Measurements from ENCODE around the gene AKT1.
A peak's percentile ranks its signal among the peaks of the same experiment; 100 is the strongest.
"Not testable (repeated sequence)": the region's sequence is repeated elsewhere in the genome, so short reads cannot be mapped to it uniquely, and the experiment has no call there.

The AKT1 gene

GRCh38 chr14:104822821-104823615, 27.5 kb upstream of the AKT1 start:
- Histone ChIP-seq H3K36me3 (ENCODE audit: insufficient read depth, low read length) (no peaks in the 10 kb centered on the region), H3K9me3 (ENCODE audit: control insufficient read depth, insufficient read depth, low read length) (no peaks in the 10 kb centered on the region), H3K4me1 (ENCODE audit: insufficient read depth, low read length) (no peaks in the 10 kb centered on the region; the same call in 1 of the 2 replicates), H3K9ac (ENCODE audit: low read depth, low read length) (no peak overlapping the region)

GRCh38 chr14:104821971-104822608, 26.5 kb upstream of the AKT1 start:
- no peaks in the 10 kb centered on the region; the same call in 1 of the 2 replicates for H3K4me1 ChIP-seq (ENCODE audit: insufficient read depth, low read length)
- H3K9me3 ChIP-seq (ENCODE audit: control insufficient read depth, insufficient read depth, low read length), result no peaks in the 10 kb centered on the region
- no peak overlapping the region for H3K9ac ChIP-seq (ENCODE audit: low read depth, low read length)
- H3K36me3 ChIP-seq (ENCODE audit: insufficient read depth, low read length), result no peaks in the 10 kb centered on the region

- Histone ChIP-seq H3K36me3 (ENCODE audit: insufficient read depth, low read length) (no peaks in the 10 kb centered on the region), H3K4me1 (ENCODE audit: insufficient read depth, low read length) (no peaks in the 10 kb centered on the region; the same call in 1 of the 2 replicates), H3K9me3 (ENCODE audit: control insufficient read depth, insufficient read depth, low read length) (no peaks in the 10 kb centered on the region), H3K9ac (ENCODE audit: low read depth, low read length) (no peak overlapping the region)
Measured at GRCh38 chr14:104821229-104821945, 25.8 kb upstream of the AKT1 start.

- H3K9ac ChIP-seq (ENCODE audit: low read depth, low read length), result no peak overlapping the region
- H3K36me3 ChIP-seq (ENCODE audit: insufficient read depth, low read length), result no peaks in the 10 kb centered on the region
Measured at GRCh38 chr14:104820669-104821228, 25.2 kb upstream of the AKT1 start.

GRCh38 chr14:104819361-104819781, 23.8 kb upstream of the AKT1 start:
- Histone ChIP-seq H3K9me3 (ENCODE audit: control insufficient read depth, insufficient read depth, low read length) (no peaks in the 10 kb centered on the region), H3K36me3 (ENCODE audit: insufficient read depth, low read length) (no peaks in the 10 kb centered on the region), H3K4me1 (ENCODE audit: insufficient read depth, low read length) (no peaks in the 10 kb centered on the region; the same call in 1 of the 2 replicates), H3K9ac (ENCODE audit: low read depth, low read length) (no peak overlapping the region)

More at GRCh38 chr14:104820669-104821228, 25.2 kb upstream of the AKT1 start:
- H3K4me1 ChIP-seq (ENCODE audit: insufficient read depth, low read length), result no peaks in the 10 kb centered on the region; the same call in 1 of the 2 replicates
- H3K9me3 ChIP-seq (ENCODE audit: control insufficient read depth, insufficient read depth, low read length), result no peaks in the 10 kb centered on the region

- no peaks in the 10 kb centered on the region for H3K9me3 ChIP-seq (ENCODE audit: control insufficient read depth, insufficient read depth, low read length)
- H3K9ac ChIP-seq (ENCODE audit: low read depth, low read length), result no peak overlapping the region
- no peaks in the 10 kb centered on the region; the same call in 1 of the 2 replicates for H3K4me1 ChIP-seq (ENCODE audit: insufficient read depth, low read length)
- H3K36me3 ChIP-seq (ENCODE audit: insufficient read depth, low read length), result no peaks in the 10 kb centered on the region
Measured at GRCh38 chr14:104818714-104819161, 23.2 kb upstream of the AKT1 start.

- Histone ChIP-seq H3K4me1 (ENCODE audit: insufficient read depth, low read length) (no peaks in the 10 kb centered on the region; the same call in 1 of the 2 replicates), H3K36me3 (ENCODE audit: insufficient read depth, low read length) (no peaks in the 10 kb centered on the region), H3K9me3 (ENCODE audit: control insufficient read depth, insufficient read depth, low read length) (no peaks in the 10 kb centered on the region), H3K9ac (ENCODE audit: low read depth, low read length) (no peak overlapping the region)
Measured at GRCh38 chr14:104817930-104818713, 22.6 kb upstream of the AKT1 start.

- Histone ChIP-seq H3K9me3 (ENCODE audit: control insufficient read depth, insufficient read depth, low read length) (no peaks in the 10 kb centered on the region), H3K4me1 (ENCODE audit: insufficient read depth, low read length) (no peaks in the 10 kb centered on the region; the same call in 1 of the 2 replicates), H3K36me3 (ENCODE audit: insufficient read depth, low read length) (no peaks in the 10 kb centered on the region), H3K9ac (ENCODE audit: low read depth, low read length) (peak overlapping the region; percentile 79)
Measured at GRCh38 chr14:104816616-104816884, 21.0 kb upstream of the AKT1 start.

GRCh38 chr14:104814701-104815100, 19.2 kb upstream of the AKT1 start:
- not testable (repeated sequence) for H3K9me3 ChIP-seq (ENCODE audit: control insufficient read depth, insufficient read depth, low read length); H3K4me1 ChIP-seq (ENCODE audit: insufficient read depth, low read length); H3K9ac ChIP-seq (ENCODE audit: low read depth, low read length); H3K36me3 ChIP-seq (ENCODE audit: insufficient read depth, low read length)

- Histone ChIP-seq H3K9ac (ENCODE audit: low read depth, low read length) (no peak overlapping the region), H3K9me3 (ENCODE audit: control insufficient read depth, insufficient read depth, low read length) (no peaks in the 10 kb centered on the region), H3K36me3 (ENCODE audit: insufficient read depth, low read length) (no peaks in the 10 kb centered on the region), H3K4me1 (ENCODE audit: insufficient read depth, low read length) (no peaks in the 10 kb centered on the region; the same call in 1 of the 2 replicates)
Measured at GRCh38 chr14:104813286-104813685, 17.7 kb upstream of the AKT1 start.

- no peaks in the 10 kb centered on the region for H3K9me3 ChIP-seq (ENCODE audit: control insufficient read depth, insufficient read depth, low read length)
- no peaks in the 10 kb centered on the region for H3K36me3 ChIP-seq (ENCODE audit: insufficient read depth, low read length)
- no peak overlapping the region for H3K9ac ChIP-seq (ENCODE audit: low read depth, low read length)
- H3K4me1 ChIP-seq (ENCODE audit: insufficient read depth, low read length), result peaks cover 5% of the 10 kb centered on the region; the same call in 1 of the 2 replicates
Measured at GRCh38 chr14:104810316-104810715, 14.8 kb upstream of the AKT1 start.

GRCh38 chr14:104808456-104808855, 12.9 kb upstream of the AKT1 start:
- Histone ChIP-seq H3K36me3 (ENCODE audit: insufficient read depth, low read length) (no peaks in the 10 kb centered on the region), H3K9me3 (ENCODE audit: control insufficient read depth, insufficient read depth, low read length) (no peaks in the 10 kb centered on the region), H3K9ac (ENCODE audit: low read depth, low read length) (no peak overlapping the region), H3K4me1 (ENCODE audit: insufficient read depth, low read length) (peaks cover 10% of the 10 kb centered on the region; the same call in 1 of the 2 replicates)

- Histone ChIP-seq H3K4me1 (ENCODE audit: insufficient read depth, low read length) (peaks cover 10% of the 10 kb centered on the region; the same call in 1 of the 2 replicates), H3K36me3 (ENCODE audit: insufficient read depth, low read length) (no peaks in the 10 kb centered on the region), H3K9me3 (ENCODE audit: control insufficient read depth, insufficient read depth, low read length) (no peaks in the 10 kb centered on the region), H3K9ac (ENCODE audit: low read depth, low read length) (no peak overlapping the region)
Measured at GRCh38 chr14:104806625-104807465, 11.3 kb upstream of the AKT1 start.

Data from ES-I3 (cell line).